ENCODE results near the gene GIMAP5. TPM values are rescaled to one million over a fixed set of nuclear protein-coding genes. Genes with fewer than 3 reads are reported as not detected.

The GIMAP5 gene
- total and polyA plus RNA-seq, 2 experiments from 2014 or later, result 0.22 to 0.45 TPM

- Histone ChIP-seq H3K27me3 (peaks cover 15% of the 10 kb centered on the region), H3K4me3 (no peak overlapping the region), H3K4me1 (ENCODE audit: low read depth) (peaks cover 12% of the 10 kb centered on the region), H3K27ac (no peak overlapping the region), H3K36me3 (no peaks in the 10 kb centered on the region), H3K9me3 (ENCODE audit: low read depth) (no peaks in the 10 kb centered on the region)
- TF ChIP-seq, protein P1, sequence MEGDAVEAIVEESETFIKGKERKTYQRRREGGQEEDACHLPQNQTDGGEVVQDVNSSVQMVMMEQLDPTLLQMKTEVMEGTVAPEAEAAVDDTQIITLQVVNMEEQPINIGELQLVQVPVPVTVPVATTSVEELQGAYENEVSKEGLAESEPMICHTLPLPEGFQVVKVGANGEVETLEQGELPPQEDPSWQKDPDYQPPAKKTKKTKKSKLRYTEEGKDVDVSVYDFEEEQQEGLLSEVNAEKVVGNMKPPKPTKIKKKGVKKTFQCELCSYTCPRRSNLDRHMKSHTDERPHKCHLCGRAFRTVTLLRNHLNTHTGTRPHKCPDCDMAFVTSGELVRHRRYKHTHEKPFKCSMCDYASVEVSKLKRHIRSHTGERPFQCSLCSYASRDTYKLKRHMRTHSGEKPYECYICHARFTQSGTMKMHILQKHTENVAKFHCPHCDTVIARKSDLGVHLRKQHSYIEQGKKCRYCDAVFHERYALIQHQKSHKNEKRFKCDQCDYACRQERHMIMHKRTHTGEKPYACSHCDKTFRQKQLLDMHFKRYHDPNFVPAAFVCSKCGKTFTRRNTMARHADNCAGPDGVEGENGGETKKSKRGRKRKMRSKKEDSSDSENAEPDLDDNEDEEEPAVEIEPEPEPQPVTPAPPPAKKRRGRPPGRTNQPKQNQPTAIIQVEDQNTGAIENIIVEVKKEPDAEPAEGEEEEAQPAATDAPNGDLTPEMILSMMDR (IDR thresholded peaks at IDR 0.05; ENCODE audit: low read depth, low read length), result no peak
- DNase-seq (ENCODE audit: low read depth in 1 of 2, low spot score in 1 of 2), result no peak
These were observed 8.7 kb downstream of the GIMAP5 start for GRCh38 chr7:150745876-150746275.

DNA sequence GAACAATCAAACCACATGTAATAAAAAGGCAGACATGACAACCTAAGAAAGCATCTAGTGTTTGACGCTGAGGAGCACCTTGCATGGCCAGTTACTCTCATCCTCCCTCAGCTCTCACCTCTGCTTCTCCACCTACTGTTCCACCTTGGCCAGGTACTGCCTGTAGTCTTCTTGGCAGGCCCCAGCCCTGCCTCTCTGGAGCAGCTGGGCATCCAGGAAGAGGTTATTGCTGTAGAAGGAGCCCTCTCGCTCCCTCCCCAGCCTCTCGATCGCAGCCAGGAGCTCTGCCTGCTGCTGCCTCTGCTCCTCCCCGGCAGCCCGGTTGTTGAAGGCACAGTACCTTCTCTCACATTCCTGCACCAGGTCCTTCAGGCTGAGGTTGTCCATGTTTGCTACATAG is 9.7 kb downstream of the GIMAP5 start:
- Histone ChIP-seq H3K27ac (no peak overlapping the region), H3K36me3 (no peaks in the 10 kb centered on the region), H3K9me3 (ENCODE audit: low read depth) (no peaks in the 10 kb centered on the region), H3K4me1 (ENCODE audit: low read depth) (peaks cover 19% of the 10 kb centered on the region), H3K27me3 (peaks cover 7% of the 10 kb centered on the region), H3K4me3 (no peak overlapping the region)
- TF ChIP-seq, protein P1 (IDR thresholded peaks at IDR 0.05; ENCODE audit: low read depth, low read length), result no peak
- no peak for DNase-seq (ENCODE audit: low read depth in 1 of 2, low spot score in 1 of 2)

DNA sequence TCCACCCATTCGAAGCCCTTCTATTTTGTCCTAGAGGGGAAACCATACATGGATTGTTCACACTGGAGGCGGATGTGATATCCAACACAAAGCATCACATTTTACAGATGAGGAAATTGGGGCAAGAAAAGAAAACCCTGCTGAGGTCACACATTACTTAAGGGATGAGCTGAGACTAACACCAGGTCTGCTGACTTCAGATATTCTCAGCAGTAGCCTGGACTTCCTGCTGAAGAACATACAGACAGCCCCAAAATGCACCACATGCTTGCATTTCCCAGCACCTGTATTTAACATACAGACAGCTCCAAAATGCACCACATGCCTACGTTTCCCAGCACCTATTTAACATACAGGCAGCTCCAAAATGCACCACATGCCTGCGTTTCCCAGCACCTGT is 11.2 kb downstream of the GIMAP5 start:
- peaks cover 16% of the 10 kb centered on the region for H3K4me1 ChIP-seq (ENCODE audit: low read depth)
- H3K27ac ChIP-seq, result no peak overlapping the region
- H3K27me3 ChIP-seq, result peaks cover 7% of the 10 kb centered on the region
- no peak overlapping the region for H3K4me3 ChIP-seq
- TF ChIP-seq, protein P1 (IDR thresholded peaks at IDR 0.05; ENCODE audit: low read depth, low read length), result no peak
- DNase-seq (ENCODE audit: low read depth in 1 of 2, low spot score in 1 of 2), result no peak
- no peaks in the 10 kb centered on the region for H3K36me3 ChIP-seq
- H3K9me3 ChIP-seq (ENCODE audit: low read depth), result no peaks in the 10 kb centered on the region

- H3K9me3 ChIP-seq (ENCODE audit: low read depth), result no peaks in the 10 kb centered on the region
- peak overlapping the region; percentile 65 for H3K27ac ChIP-seq
- H3K36me3 ChIP-seq, result no peaks in the 10 kb centered on the region
- H3K27me3 ChIP-seq, result no peaks in the 10 kb centered on the region
- H3K4me3 ChIP-seq, result no peak overlapping the region
- peaks cover 9% of the 10 kb centered on the region for H3K4me1 ChIP-seq (ENCODE audit: low read depth)
- peak in 1 of 2 donors; percentile 78 for DNase-seq (ENCODE audit: low read depth in 1 of 2, low spot score in 1 of 2)
- TF ChIP-seq, protein P1 (IDR thresholded peaks at IDR 0.05; ENCODE audit: low read depth, low read length), result no peak
These were observed 14.5 kb downstream of the GIMAP5 start for GRCh38 chr7:150751702-150752101.

GRCh38 chr7:150753239-150753638 is 16.0 kb downstream of the GIMAP5 start:
- Histone ChIP-seq H3K27me3 (no peaks in the 10 kb centered on the region), H3K27ac (no peak overlapping the region), H3K4me1 (ENCODE audit: low read depth) (peaks cover 9% of the 10 kb centered on the region), H3K4me3 (no peak overlapping the region), H3K36me3 (no peaks in the 10 kb centered on the region), H3K9me3 (ENCODE audit: low read depth) (no peaks in the 10 kb centered on the region)
- DNase-seq (ENCODE audit: low read depth in 1 of 2, low spot score in 1 of 2), result no peak
- TF ChIP-seq, protein P1 (IDR thresholded peaks at IDR 0.05; ENCODE audit: low read depth, low read length), result no peak
